ENCODE data around the gene SOS2. TPM values are rescaled to one million over a fixed set of nuclear protein-coding genes. Genes with fewer than 3 reads are reported as not detected.

SOS2 gene
- 10.1 and 15.8 TPM in 2 replicates for total RNA-seq

GRCh38 chr14:50231475-50232275 lies at the start of gene SOS2:
SOS2 (minus strand) TSS chr14:50231578; CDS start chr14:50231283, 295 bp downstream.

GRCh38 chr14:50116181-50116956 lies 115.0 kb downstream of the SOS2 start, which contains the start of gene VCPKMT:
VCPKMT (minus strand) TSS chr14:50116572; CDS start chr14:50116552, 20 bp downstream.

Other genes with a start within 250 kb of the SOS2 start
- 5.0 and 5.3 TPM in 2 replicates for gene VCPKMT, start 115.0 kb downstream of the SOS2 start, total RNA-seq
- gene L2HGDH, start 80.7 kb upstream of the SOS2 start, total RNA-seq: 0.70 and 2.6 TPM in 2 replicates
- gene DMAC2L, start 80.7 kb upstream of the SOS2 start, total RNA-seq: 11.7 and 18.5 TPM in 2 replicates
- 5.1 and 15.8 TPM in 2 replicates for gene CDKL1, start 165.3 kb upstream of the SOS2 start, total RNA-seq